Measurements from ENCODE around the gene SIRT3.

DNA sequence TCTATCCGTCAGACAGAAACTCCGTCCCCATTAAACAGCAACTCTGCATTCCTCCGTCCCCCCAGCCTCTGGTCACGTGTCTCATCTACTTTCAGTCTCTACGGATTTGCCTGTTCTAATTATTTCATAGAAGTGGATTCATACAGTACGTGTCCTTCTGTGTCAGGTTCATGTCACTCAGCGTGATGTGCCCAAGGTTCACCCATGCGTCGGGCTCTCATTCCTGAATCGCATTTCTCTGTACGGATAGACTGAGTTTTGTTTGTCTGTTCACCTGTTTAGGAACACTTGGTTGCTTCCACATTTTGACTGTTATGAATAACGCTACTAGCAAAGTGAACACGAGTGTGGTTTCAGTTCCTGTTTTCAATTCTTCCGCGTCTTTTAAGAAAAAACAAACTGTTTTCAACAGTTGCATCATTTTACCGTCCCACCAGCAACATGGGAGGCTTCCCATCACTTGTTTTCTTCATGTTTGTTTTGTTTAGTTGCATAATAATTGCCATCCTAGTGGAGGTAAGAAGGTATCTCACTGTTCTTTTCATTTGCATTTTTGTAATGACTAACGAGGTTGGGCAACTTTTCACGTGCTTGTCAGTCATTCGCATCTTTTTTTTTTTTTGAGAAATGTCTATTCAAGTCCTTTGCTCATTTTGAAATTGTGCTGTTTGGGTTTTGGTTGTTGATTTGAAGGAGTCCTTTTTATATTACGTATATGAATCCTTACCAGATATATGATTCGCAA is 33.2 kb upstream of the SIRT3 start:
- TF ChIP-seq JUNB (CRISPR knock-in tag; IDR thresholded peaks at IDR 0.05; ENCODE audit: borderline replicate concordance), result no peak
- TF ChIP-seq ZNF3 (CRISPR knock-in tag; IDR thresholded peaks at IDR 0.05), result no peak
- no peak for TF ChIP-seq ZNF83 (CRISPR knock-in tag; IDR thresholded peaks at IDR 0.05; ENCODE audit: borderline replicate concordance)
